OCI-LY1 (cell line): ENCODE data around the gene CCNB3.

ENCODE experiments used
- CTCF ChIP-seq: fragments of 200-600 bp; sonication (generic), shearing (Covaris generic); IDR thresholded peaks from 2 replicates; pipeline ENCODE4 v1.5.1; 2017; ENCODE audit warnings: mild to moderate bottlenecking, antibody characterized with exemption, low read length, moderate library complexity, mixed read lengths
- EZH2 ChIP-seq: fragments of 200-600 bp; sonication (generic), shearing (Covaris generic); IDR thresholded peaks from 2 replicates; pipeline ENCODE4 v1.8.0; 2017; ENCODE audit warnings: borderline replicate concordance, mixed run types, mild to moderate bottlenecking, antibody characterized with exemption, low read length, moderate library complexity, mixed read lengths

- TF ChIP-seq CTCF = no peak
- no peak for TF ChIP-seq EZH2
Measured at GRCh38 chrX:50327235-50327634, 122.7 kb downstream of the CCNB3 start.
